HEK293T (cell line): ENCODE results near the gene SLC13A5.

ENCODE experiments used
- ARNT ChIP-seq: fragments of 450-650 bp; IDR thresholded peaks from 2 replicates; pipeline ENCODE4 v1.6.1; 2017; ENCODE audit warnings: mild to moderate bottlenecking
- BHLHE40 ChIP-seq: fragments of 450-650 bp; IDR thresholded peaks from 2 replicates; pipeline ENCODE4 v1.6.1; 2016; ENCODE audit warnings: mild to moderate bottlenecking, moderate library complexity, borderline replicate concordance
- CTBP1 ChIP-seq: fragments of 450-650 bp; IDR thresholded peaks from 2 replicates; pipeline ENCODE4 v1.6.1; 2016; ENCODE audit warnings: borderline replicate concordance
- FOXM1 ChIP-seq: fragments of 450-650 bp; IDR thresholded peaks from 2 replicates; pipeline ENCODE4 v1.6.1; 2017; ENCODE audit warnings: mild to moderate bottlenecking, borderline replicate concordance
- HDGF ChIP-seq: fragments of 450-650 bp; IDR thresholded peaks from 2 replicates; pipeline ENCODE4 v1.6.1; 2017; ENCODE audit warnings: antibody characterized with exemption, borderline replicate concordance
- L3MBTL2 ChIP-seq: fragments of 450-650 bp; conservative IDR thresholded peaks from 2 replicates; pipeline ENCODE4 v1.6.1; 2016; ENCODE audit warnings: mild to moderate bottlenecking
- PKNOX1 ChIP-seq: fragments of 450-650 bp; IDR thresholded peaks from 2 replicates; pipeline ENCODE4 v1.6.1; 2016
- SP1 ChIP-seq: fragments of 450-650 bp; IDR thresholded peaks from 2 replicates; pipeline ENCODE4 v1.6.1; 2017
- TARDBP ChIP-seq: fragments of 450-650 bp; IDR thresholded peaks from 2 replicates; pipeline ENCODE4 v1.6.1; 2016
- ZNF384 ChIP-seq: fragments of 450-650 bp; IDR thresholded peaks from 2 replicates; pipeline ENCODE4 v1.6.1; 2016

- TF ChIP-seq L3MBTL2, result no peak
- no peak for TF ChIP-seq FOXM1
- no peak for TF ChIP-seq PKNOX1
- TF ChIP-seq BHLHE40, result no peak
- TF ChIP-seq HDGF, result no peak
- no peak for TF ChIP-seq SP1
- TF ChIP-seq CTBP1, result no peak
- TF ChIP-seq ZNF384, result no peak
- TF ChIP-seq TARDBP, result no peak
- TF ChIP-seq ARNT, result no peak
Observed at GRCh38 chr17:6713918-6714271, 726 bp upstream of the SLC13A5 start.
